HuH-7 (cell line): ENCODE results near the gene HCN2.
"Not testable (repeated sequence)": the region's sequence is repeated elsewhere in the genome, so short reads cannot be mapped to it uniquely, and the experiment has no call there.

Source experiments
- DNase-seq: peaks from one replicate; pipeline ENCODE4 v3.0.0; 2011; ENCODE audit warnings: low spot score

The HCN2 gene

DNA sequence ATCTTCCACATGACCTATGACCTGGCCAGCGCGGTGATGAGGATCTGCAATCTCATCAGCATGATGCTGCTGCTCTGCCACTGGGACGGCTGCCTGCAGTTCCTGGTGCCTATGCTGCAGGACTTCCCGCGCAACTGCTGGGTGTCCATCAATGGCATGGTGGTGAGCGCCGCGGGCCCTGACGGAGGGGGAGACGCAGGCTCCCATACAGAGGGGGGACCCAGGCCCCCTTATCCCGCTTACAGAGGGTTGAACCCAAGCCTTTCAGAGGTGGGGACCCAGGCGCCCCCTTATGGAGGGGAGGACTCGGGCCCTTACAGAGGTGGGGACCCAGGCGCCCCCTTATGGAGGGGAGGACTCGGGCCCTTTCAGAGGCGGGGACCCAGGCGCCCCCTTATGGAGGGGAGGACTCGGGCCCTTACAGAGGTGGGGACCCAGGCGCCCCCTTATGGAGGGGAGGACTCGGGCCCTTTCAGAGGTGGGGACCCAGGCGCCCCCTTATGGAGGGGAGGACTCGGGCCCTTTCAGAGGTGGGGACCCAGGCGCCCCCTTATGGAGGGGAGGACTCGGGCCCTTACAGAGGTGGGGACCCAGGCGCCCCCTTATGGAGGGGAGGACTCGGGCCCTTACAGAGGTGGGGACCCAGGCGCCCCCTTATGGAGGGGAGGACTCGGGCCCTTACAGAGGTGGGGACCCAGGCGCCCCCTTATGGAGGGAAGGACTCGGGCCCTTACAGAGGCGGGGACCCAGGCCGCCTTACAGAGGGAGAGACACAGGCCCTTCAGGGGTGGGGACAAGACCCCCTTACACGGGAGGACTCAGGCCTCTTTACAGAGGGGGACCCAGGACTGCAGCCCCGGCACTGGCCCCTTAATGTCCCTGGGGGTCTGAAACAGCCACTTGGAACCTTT is 15.6 kb downstream of the HCN2 start:
- not testable (repeated sequence) for DNase-seq

DNA sequence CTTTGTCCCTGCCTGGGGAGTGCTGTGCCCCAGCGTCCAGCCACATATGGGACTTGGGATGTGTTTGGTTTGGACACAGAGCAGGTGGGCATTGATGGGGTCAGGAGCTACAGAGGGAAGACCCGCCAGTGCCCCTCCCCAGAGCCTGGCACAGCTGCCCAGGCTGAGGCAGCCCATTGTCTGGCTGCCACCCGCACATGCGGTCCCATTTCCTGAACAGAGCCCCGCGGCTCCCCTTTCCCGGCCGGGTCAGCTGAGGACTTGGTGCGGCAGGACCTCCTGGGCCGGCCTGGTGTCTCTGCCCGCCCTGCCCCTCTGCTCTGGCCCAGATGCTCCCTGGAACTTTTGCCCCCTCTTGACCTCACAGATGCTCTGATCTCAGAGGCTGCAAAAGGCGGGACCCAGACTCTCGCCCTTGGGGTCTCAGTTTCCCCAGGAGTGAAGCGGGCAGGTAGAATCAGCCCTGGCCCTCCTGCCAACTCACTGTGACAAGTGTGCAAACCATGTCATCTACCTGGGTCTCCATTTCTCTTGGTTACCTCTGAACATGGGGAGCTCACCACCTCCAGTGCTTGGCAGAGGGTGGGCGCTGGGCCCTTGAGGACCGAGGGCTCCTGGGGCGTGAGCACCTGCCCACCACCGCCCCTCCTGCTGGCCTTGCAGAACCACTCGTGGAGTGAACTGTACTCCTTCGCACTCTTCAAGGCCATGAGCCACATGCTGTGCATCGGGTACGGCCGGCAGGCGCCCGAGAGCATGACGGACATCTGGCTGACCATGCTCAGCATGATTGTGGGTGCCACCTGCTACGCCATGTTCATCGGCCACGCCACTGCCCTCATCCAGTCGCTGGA is 17.8 kb downstream of the HCN2 start:
- DNase-seq = no peak

DNA sequence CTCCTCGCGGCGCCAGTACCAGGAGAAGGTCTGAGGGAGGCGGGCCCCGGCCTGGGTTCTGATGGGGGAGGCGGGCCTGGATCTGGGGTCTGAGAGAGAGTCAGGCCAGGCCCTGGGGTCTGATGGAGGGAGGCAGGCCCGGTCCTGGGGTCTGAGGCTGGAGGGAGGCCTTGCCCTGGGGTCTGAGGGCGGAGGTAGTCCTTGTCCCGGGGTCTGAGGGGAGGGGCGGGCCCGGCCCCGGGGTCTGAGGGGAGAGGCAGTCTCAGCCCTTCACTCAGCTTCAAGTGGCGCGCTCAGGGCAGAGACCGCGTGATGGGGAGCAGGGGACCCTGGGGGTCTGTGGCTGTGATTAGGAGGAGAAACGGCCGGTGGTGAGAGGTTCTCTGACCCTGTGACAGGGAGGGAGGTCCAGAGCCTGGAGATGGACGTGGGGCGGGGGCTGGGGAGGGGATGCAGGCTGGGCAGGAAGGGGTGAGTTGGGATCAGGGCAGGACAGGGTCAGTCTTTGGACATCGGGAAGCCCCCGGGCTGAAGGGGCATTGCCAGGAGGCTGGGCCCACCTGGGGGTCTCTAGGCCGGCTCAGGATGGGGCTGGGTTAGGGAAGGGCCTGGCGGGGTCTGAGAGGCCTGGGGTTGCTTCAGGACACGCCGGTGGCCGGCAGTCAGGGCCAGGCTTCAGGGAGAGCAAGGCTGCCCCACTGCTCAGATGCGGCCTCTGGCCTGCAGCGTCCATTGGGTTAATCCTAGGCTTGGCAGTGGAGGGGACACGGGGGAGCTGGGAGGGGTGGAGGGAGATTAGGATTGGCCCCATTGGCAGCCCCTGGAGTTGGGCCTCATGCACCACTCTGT is 18.7 kb downstream of the HCN2 start:
- no peak for DNase-seq

DNA sequence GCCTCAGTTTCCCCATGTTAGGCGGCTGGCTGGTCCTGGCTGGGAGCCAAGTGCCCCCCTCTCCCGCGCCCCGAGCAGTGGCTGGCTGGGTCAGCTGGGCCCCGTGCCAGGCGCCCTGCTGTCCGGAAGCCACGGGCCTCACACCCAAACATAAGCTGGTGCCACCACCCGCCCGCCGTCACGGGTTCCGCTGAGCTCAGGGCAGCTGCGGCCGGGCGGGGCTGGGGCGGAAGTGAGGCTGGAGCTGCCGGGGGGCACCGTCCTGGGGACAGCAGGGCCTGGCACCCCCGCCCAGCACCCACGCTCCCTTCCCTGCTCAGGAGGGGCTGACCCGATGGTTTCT is 19.3 kb downstream of the HCN2 start:
- DNase-seq = no peak

DNA sequence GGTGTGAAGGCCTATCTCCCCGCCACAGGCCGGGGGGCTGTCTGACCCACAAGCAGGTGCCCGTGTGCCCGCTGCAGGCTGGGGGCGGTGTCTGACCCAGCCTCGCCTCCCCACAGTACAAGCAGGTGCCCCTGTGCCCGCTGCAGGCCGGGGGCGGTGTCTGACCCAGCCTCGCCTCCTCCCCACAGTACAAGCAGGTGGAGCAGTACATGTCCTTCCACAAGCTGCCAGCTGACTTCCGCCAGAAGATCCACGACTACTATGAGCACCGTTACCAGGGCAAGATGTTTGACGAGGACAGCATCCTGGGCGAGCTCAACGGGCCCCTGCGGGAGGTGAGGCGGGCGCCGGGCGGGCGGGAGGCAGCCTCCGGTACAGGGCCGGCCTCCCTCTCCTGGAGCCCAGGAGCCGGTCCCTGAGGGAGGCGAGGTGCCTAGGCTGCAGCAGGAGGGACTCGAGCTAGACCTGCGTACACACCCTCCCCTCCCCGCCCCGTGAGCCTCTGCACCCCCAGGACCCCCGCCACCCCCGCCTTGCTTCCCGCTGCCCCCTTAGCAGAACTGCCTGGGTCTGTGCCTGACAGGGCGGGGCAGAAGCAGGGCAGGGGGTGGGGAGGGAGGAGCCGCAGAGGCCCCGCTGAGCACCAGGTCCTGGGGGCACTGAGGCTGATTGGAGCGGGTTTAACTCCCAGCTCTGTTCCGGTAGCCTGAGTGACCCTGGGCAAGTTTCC is 20.6 kb downstream of the HCN2 start:
- DNase-seq = no peak

DNA sequence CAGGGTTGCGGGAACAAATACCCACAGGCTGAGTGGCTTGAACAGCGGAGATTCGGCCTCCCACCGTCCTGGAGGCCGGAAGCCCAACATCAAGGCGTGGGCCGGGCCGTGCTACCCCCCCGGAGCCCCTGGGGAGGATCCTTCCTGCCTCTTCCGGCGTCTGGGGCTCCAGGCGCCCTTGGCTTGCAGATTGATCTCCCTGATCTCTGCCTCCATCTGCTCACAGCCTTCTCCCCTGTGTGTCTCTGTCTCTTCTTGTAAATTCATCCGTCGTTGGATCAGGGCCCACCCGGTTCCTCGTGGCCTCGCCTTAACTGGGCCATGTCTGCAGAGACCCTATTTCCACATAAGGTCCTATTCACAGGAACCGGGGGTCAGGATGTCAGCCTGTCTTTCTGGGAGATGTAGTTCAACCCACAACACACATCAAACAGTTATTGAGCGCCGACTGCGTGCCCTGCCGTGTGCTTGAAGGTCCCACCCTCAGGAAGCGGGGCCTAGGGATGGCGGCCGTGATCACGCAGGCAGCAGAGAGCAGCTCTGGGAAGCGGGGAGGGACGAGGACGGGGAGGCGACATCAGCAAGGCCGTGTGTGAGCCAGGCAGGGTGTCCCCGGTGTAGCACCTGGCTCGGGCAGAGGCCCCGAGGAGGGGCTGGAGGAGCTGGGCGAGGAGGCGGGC is 21.3 kb downstream of the HCN2 start:
- DNase-seq = no peak

DNA sequence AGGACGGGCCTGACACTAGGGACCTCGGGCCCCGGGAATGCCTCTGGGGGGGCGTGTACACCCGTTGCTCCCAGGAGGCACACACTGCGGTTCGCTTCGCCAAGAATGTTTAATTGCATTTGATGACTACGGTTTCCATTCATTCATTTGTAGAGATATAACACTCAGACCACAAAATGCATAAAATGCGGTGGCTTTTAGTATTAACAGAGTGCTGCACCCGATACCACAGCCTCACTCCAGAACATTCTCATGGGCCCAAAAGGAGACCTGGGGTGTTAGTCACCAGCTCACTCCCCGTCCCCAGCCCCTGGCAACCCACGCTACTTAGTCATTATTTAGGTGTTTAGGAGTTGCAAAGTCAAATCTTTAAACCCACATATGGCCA is 21.8 kb downstream of the HCN2 start:
- DNase-seq = no peak

DNA sequence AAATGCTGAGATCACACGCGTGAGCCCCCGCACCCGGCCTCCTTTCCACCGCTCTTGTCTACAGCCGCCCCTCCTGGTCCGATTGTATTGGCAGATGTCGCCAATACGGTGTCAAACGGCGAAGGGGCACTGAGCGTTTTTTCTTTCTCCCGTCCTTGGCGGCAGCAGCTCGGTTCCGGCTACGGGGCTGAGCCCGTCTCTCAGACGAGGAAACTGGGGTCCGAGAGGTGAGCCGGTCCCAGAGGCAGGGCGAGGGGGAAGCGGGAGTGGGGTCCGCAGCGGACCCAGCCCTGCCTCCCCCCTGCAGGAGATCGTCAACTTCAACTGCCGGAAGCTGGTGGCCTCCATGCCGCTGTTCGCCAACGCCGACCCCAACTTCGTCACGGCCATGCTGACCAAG is 23.3 kb downstream of the HCN2 start:
- no peak for DNase-seq

DNA sequence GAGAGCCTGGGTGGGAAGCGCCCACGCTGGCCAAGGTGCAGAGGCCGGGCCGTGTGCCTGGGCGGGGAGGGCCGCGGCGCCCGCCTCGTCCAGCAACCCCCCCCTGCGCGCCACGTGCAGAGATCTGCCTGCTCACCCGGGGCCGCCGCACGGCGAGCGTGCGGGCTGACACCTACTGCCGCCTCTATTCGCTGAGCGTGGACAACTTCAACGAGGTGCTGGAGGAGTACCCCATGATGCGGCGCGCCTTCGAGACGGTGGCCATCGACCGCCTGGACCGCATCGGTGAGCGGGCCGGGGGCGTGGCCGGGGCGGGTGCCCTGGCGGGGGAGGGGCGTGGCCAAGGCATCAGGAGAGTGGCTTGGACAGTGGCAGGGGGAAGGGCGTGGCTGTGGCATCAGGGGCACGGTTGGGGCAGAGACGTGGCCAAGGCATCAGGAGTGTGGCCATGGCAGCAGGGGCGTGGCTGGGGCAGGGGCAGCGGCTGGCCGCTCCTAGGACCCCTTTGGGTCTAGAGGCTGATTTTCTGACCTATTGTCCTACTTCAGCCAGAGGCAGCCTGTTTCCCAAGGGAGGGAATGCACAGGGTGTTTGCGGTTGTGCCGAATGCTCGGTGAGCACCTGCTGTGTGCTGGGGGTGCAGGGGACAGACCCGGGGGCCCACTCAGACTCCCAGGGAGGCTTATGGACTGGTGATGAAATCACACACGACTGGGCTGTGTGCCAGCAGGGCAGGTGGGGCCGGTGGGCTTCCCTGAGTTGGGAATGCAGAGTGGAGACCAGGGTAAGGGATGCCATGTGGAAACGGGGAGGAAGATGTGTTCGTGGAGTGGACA is 24.3 kb downstream of the HCN2 start:
- DNase-seq = no peak

DNA sequence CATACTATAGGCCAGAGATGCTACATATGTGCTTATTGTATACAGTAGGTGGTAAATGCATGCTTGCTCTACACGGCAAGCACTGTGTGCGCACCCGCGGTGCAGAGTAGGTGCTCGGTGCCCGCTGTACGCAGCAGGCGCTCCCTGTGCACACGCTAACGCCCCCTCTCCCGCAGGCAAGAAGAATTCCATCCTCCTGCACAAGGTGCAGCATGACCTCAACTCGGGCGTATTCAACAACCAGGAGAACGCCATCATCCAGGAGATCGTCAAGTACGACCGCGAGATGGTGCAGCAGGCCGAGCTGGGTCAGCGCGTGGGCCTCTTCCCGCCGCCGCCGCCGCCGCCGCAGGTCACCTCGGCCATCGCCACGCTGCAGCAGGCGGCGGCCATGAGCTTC is 25.9 kb downstream of the HCN2 start:
- DNase-seq = no peak

DNA sequence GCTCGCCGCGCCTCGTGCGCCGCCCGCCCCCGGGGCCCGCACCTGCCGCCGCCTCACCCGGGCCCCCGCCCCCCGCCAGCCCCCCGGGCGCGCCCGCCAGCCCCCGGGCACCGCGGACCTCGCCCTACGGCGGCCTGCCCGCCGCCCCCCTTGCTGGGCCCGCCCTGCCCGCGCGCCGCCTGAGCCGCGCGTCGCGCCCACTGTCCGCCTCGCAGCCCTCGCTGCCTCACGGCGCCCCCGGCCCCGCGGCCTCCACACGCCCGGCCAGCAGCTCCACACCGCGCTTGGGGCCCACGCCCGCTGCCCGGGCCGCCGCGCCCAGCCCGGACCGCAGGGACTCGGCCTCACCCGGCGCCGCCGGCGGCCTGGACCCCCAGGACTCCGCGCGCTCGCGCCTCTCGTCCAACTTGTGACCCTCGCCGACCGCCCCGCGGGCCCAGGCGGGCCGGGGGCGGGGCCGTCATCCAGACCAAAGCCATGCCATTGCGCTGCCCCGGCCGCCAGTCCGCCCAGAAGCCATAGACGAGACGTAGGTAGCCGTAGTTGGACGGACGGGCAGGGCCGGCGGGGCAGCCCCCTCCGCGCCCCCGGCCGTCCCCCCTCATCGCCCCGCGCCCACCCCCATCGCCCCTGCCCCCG is 26.5 kb downstream of the HCN2 start:
- no peak for DNase-seq

DNA sequence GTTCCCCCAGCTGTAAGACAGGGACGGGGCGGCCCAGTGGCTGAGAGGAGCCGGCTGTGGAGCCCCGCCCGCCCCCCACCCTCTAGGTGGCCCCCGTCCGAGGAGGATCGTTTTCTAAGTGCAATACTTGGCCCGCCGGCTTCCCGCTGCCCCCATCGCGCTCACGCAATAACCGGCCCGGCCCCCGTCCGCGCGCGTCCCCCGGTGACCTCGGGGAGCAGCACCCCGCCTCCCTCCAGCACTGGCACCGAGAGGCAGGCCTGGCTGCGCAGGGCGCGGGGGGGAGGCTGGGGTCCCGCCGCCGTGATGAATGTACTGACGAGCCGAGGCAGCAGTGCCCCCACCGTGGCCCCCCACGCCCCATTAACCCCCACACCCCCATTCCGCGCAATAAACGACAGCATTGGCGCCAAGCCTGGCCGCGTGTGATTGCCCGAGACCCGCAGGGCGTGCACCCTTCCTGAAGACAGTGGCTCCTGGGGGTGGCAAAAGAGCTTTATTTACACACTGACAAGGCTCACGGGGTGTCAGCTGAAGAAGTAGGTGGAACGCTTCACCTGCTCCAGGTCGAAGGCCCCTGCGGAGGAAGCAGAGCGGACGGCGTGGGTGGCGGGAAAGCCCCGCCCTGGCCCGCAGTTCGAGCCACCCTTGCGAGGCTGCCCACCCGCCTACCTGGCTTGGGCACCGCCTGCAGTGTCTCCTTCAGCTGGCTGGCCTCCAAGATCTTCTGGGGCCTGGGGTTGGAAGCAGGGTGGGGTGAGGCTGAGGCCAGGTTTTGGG is 27.3 kb downstream of the HCN2 start:
- DNase-seq = no peak

DNA sequence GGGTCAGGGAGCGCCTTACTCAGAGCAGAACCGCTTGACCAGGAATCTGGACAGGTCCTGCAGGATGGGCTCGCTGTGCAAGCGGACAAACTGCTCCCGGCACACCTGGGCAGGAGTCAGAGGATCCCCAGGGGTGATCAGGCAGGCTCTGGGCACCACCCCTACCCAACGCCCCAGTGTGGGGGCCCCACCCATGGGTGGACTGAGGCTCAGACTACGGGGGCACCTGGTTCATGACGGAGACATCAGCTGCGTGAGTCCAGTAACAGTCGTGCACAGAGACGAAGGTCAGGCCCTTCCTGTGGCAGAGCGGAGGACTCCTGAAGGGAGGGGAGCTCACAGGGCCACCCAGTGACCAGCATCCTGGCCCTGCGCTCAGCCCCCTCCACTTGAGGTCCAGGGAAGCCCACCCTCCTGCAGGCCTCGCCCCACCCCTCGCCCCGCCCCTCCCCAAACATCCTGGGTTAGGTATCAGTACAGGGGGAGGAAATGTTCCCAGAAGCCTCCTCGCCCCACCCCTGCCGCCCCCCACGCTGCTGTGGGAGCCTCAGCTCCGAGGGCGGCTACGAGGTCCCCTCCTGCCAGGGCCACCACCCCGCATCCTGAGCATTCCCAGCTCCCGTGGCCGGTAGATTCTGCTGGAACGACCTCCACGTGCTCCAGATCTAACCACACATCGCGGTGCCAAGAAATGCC is 28.0 kb downstream of the HCN2 start:
- DNase-seq = no peak

DNA sequence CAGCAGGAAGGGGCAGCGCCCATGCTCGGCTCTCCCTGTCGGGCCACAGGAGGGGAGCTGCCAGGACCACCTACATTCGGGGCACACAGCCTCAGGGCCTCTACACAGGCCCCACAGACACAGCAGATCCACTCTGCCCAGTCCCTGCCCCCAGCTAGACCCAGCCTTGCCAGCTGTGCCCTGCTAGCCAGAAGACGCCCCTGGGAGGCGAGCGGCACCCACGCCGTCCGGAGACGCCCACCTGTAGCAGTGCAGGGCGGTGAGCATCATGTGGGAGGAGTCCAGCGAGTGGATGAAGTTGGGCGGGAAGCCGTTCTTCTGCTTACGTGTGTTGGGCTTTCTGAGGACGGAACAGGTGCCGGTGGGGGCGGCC is 28.6 kb downstream of the HCN2 start:
- DNase-seq = no peak

DNA sequence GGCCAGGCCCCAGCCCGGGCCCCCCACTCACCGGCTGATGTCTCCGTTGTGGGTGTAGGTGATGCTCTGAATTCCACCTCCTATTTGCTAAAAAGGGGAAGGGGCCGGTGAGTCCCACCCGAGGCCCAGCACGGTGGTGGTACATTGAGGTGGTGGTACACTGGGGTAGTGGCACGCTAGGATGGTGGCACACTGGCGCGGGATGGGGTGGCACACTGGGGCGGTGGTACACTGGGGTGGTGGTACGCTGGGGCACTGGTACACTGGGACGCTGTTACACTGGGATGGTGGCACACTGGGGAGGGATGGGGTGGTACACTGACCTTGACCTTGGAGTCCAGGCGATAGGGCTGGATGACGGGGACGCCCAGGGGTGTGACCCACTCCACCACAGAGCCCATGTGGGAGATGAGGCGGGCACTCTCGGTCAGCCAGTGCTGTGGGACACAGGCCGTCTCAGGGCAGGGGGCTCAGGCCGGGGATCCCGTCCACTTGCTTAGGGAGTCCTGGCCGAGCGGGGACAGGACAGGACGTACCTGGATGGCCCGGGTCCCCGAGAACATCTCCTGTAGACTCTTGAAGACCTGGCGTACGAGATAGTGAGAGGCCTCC is 29.1 kb downstream of the HCN2 start:
- DNase-seq = no peak

DNA sequence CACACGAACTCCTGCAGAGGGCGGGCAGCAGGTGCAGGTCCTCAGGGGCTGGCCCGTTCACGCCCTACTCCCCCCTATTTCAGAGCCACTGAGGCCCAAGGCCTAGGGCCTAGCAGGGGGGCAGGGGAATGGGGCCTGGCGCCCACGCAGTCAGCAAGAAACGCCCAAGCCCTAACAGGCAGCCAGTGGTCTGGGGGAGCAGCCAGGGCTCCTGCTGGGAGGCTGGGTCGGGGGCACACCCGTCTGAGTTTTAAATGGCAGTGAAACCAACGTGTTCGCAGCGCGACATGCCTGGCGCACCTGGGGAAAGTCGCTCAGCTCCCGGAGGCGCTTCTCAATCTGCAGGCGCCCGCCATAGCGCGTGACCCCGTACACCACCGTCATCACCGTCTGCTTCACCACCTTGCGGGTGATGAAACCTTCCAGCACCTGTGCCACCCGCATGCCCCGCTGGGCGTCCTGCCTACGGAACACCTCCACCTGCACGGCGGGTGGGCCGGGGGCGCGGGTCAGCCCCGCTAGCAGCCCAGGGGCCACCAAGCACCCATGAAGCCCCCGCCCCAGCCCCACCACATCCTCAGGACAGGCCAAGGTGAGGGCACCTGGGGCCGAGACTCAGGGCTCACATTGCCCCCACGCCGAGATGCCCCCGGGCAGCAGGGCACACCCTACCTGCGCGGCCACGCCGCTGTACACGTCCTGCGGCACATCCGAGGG is 29.8 kb downstream of the HCN2 start:
- DNase-seq = no peak

DNA sequence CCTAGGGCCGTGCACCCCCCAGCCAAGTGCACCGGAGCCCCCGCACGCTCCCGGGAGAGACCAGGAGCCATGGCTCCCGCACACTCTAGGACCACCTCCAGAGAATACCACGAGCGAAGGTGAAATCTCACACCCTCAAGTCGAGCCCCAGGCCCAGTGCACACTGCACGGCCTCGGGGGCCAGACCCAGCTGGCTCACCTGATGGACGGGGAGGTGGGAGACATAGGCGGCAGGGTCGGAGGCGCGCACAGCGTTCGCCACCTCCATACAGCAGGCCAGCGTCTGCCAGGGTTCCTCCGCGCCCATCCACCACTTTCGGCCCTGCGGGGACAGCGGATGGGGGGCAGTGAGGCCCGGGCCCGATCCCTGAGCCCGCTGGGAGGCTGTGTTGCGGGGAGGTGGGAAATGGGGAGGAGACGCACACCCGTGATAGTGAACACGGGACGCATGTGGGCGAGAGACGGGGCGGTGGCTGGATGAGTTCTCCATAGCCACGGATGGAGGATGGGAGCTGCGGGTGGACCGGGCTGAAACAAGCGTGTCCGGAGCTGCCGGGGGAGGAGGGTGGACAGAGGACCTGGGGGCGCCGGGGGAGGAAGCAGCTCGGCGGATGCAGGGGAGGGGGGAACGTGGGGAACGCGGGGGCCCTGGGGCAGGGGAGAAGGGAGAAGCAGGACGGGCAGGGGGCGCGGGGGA is 30.6 kb downstream of the HCN2 start:
- no peak for DNase-seq
